ENCODE results near the gene YPEL2.
"Not testable (repeated sequence)": the region's sequence is repeated elsewhere in the genome, so short reads cannot be mapped to it uniquely, and the experiment has no call there.

YPEL2 gene

DNA sequence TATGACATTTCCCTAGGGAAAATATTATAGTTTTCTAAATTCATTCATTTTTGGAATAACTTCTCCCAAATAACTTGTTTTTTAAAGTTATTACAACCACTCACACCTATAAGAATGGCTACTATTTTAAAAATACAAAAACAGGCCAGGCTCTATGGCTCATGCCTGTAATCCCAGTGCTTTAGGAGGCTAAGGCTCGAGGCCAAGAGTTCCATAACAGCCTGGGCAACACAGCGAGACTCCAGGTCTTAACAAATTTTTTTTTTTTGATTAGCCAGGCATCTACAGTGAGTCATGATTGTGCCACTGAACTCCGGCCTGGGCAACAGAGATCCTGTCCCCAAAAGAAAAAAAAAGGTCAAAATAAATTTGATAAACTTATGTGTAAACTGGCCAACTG is 43.6 kb upstream of the YPEL2 start:
- Histone ChIP-seq H3K4me1 (ENCODE audit: control insufficient read depth, low read length) (peaks cover 19% of the 10 kb centered on the region), H3K27me3 (ENCODE audit: control insufficient read depth, low read length) (no peaks in the 10 kb centered on the region), H3K27ac (ENCODE audit: low read depth, low read length) (no peak overlapping the region), H3K36me3 (ENCODE audit: control insufficient read depth, low read length) (no peaks in the 10 kb centered on the region), H3K9me3 (ENCODE audit: control insufficient read depth, insufficient read depth, low read length) (no peaks in the 10 kb centered on the region), H3K4me2 (ENCODE audit: low read length) (no peak overlapping the region; the same call in 1 of the 2 replicates), H3F3A (ENCODE audit: control insufficient read depth, insufficient read depth) (no peaks in the 10 kb centered on the region), H3K4me3 (ENCODE audit: low read length) (no peak overlapping the region), H3K9me2 (replicated peaks; ENCODE audit: control insufficient read depth, low read length) (no peaks in the 10 kb centered on the region), H3K79me2 (ENCODE audit: control insufficient read depth, low read length) (no peaks in the 10 kb centered on the region), H4K20me1 (ENCODE audit: control insufficient read depth, insufficient read depth, low read depth, low read length) (no peaks in the 10 kb centered on the region)
- TF ChIP-seq, protein P1, sequence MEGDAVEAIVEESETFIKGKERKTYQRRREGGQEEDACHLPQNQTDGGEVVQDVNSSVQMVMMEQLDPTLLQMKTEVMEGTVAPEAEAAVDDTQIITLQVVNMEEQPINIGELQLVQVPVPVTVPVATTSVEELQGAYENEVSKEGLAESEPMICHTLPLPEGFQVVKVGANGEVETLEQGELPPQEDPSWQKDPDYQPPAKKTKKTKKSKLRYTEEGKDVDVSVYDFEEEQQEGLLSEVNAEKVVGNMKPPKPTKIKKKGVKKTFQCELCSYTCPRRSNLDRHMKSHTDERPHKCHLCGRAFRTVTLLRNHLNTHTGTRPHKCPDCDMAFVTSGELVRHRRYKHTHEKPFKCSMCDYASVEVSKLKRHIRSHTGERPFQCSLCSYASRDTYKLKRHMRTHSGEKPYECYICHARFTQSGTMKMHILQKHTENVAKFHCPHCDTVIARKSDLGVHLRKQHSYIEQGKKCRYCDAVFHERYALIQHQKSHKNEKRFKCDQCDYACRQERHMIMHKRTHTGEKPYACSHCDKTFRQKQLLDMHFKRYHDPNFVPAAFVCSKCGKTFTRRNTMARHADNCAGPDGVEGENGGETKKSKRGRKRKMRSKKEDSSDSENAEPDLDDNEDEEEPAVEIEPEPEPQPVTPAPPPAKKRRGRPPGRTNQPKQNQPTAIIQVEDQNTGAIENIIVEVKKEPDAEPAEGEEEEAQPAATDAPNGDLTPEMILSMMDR (IDR thresholded peaks at IDR 0.05; ENCODE audit: low read depth, low read length, poor library complexity, severe bottlenecking) = no peak
- no peak for TF ChIP-seq EZH2phosphoT487 (IDR thresholded peaks at IDR 0.05; ENCODE audit: borderline replicate concordance, low read length)

DNA sequence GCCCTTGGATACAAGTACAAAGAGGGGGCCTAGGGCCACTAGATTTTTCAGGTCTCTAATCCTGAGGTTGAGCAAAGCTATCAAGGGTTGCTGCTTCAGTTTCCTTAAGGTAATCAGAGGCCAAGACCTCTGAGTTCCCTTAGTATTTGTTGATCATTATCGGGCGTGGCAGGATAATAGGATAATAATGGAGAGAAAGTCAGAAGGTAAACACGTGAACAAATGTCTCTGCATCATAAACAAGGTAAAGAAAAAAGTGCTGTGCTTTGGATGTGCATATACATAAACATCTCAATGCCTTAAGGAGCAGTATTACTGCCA is 41.5 kb upstream of the YPEL2 start:
- H4K20me1 ChIP-seq (ENCODE audit: control insufficient read depth, insufficient read depth, low read depth, low read length) = no peaks in the 10 kb centered on the region
- no peak overlapping the region for H3K27ac ChIP-seq (ENCODE audit: low read depth, low read length)
- no peak overlapping the region for H3K4me3 ChIP-seq (ENCODE audit: low read length)
- no peaks in the 10 kb centered on the region for H3K36me3 ChIP-seq (ENCODE audit: control insufficient read depth, low read length)
- TF ChIP-seq, protein P1 (IDR thresholded peaks at IDR 0.05; ENCODE audit: low read depth, low read length, poor library complexity, severe bottlenecking) = no peak
- no peak for TF ChIP-seq EZH2phosphoT487 (IDR thresholded peaks at IDR 0.05; ENCODE audit: borderline replicate concordance, low read length)
- H3K27me3 ChIP-seq (ENCODE audit: control insufficient read depth, low read length) = no peaks in the 10 kb centered on the region
- H3K9me2 ChIP-seq (replicated peaks; ENCODE audit: control insufficient read depth, low read length) = no peaks in the 10 kb centered on the region
- H3F3A ChIP-seq (ENCODE audit: control insufficient read depth, insufficient read depth) = no peaks in the 10 kb centered on the region
- H3K9me3 ChIP-seq (ENCODE audit: control insufficient read depth, insufficient read depth, low read length) = no peaks in the 10 kb centered on the region
- peaks cover 19% of the 10 kb centered on the region for H3K4me1 ChIP-seq (ENCODE audit: control insufficient read depth, low read length)
- no peaks in the 10 kb centered on the region for H3K79me2 ChIP-seq (ENCODE audit: control insufficient read depth, low read length)
- peak overlapping the region; percentile 6; the same call in 1 of the 2 replicates for H3K4me2 ChIP-seq (ENCODE audit: low read length)

DNA sequence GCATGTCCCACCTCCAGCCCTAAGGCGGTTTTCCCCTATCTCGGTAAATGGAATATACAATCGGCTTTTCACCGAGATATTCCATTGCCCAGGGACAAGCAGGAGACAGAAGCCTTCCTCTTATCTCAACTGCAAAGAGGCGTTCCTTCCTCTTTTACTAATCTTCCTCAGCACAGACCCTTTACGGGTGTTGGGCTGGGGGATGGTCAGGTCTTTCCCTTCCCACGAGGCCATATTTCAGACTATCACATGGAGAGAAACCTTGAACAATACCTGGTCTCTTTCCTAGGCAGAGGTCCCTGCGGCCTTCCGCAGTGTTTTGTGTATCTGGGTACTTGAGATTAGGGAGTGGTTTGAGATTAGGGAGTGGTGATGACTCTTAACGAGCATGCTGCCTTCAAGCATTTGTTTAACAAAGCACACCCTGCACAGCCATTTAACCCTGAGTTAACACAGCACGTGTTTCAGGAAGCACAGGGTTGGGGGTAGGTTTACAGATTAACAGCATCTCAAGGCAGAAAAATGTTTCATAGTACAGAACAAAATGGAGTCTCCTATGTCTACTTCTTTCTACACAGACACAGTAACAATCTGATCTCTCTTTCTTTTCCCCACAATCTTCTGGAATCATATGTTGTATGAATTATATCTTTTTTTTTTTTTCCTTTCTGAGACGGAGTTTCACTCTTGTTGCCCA is 41.0 kb upstream of the YPEL2 start:
- not testable (repeated sequence) for H4K20me1 ChIP-seq (ENCODE audit: control insufficient read depth, insufficient read depth, low read depth, low read length); H3K36me3 ChIP-seq (ENCODE audit: control insufficient read depth, low read length); H3K9me2 ChIP-seq (replicated peaks; ENCODE audit: control insufficient read depth, low read length); H3K79me2 ChIP-seq (ENCODE audit: control insufficient read depth, low read length); H3K9me3 ChIP-seq (ENCODE audit: control insufficient read depth, insufficient read depth, low read length); H3K4me3 ChIP-seq (ENCODE audit: low read length); H3K27ac ChIP-seq (ENCODE audit: low read depth, low read length); H3F3A ChIP-seq (ENCODE audit: control insufficient read depth, insufficient read depth); H3K27me3 ChIP-seq (ENCODE audit: control insufficient read depth, low read length)
- Histone ChIP-seq H3K4me1 (ENCODE audit: control insufficient read depth, low read length) (peaks cover 19% of the 10 kb centered on the region), H3K4me2 (ENCODE audit: low read length) (peak overlapping the region; percentile 19; the same call in 1 of the 2 replicates)

DNA sequence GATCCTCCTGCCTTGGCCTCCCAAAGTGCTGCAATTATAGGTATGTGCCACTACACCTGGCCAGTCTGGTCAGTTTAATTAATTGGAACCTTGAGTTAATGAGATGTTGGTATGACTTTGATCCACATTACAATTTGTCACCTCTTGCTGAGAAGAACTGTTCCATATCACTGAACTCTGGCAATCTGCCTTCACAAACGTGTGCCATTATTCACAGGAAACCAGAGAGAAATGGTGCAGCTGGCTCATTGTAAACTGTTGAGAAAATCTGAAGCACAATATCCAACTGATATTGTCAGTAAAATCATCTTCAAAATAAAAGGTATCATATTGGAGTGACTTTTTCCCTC is 39.3 kb upstream of the YPEL2 start:
- no peaks in the 10 kb centered on the region for H3K36me3 ChIP-seq (ENCODE audit: control insufficient read depth, low read length)
- no peak overlapping the region for H3K4me2 ChIP-seq (ENCODE audit: low read length)
- H3K9me3 ChIP-seq (ENCODE audit: control insufficient read depth, insufficient read depth, low read length) = no peaks in the 10 kb centered on the region
- peaks cover 19% of the 10 kb centered on the region for H3K4me1 ChIP-seq (ENCODE audit: control insufficient read depth, low read length)
- TF ChIP-seq, protein P1 (IDR thresholded peaks at IDR 0.05; ENCODE audit: low read depth, low read length, poor library complexity, severe bottlenecking) = no peak
- no peak for TF ChIP-seq EZH2phosphoT487 (IDR thresholded peaks at IDR 0.05; ENCODE audit: borderline replicate concordance, low read length)
- no peaks in the 10 kb centered on the region for H3K79me2 ChIP-seq (ENCODE audit: control insufficient read depth, low read length)
- H3K27ac ChIP-seq (ENCODE audit: low read depth, low read length) = no peak overlapping the region
- peaks cover 4% of the 10 kb centered on the region; the same call in 1 of the 2 replicates for H3K27me3 ChIP-seq (ENCODE audit: control insufficient read depth, low read length)
- H3F3A ChIP-seq (ENCODE audit: control insufficient read depth, insufficient read depth) = no peaks in the 10 kb centered on the region
- H4K20me1 ChIP-seq (ENCODE audit: control insufficient read depth, insufficient read depth, low read depth, low read length) = no peaks in the 10 kb centered on the region
- no peak overlapping the region for H3K4me3 ChIP-seq (ENCODE audit: low read length)
- no peaks in the 10 kb centered on the region for H3K9me2 ChIP-seq (replicated peaks; ENCODE audit: control insufficient read depth, low read length)
